ENCODE data around the gene SAMD1.
A peak's percentile ranks its signal among the peaks of the same experiment; 100 is the strongest.
"Not testable (repeated sequence)": the region's sequence is repeated elsewhere in the genome, so short reads cannot be mapped to it uniquely, and the experiment has no call there.

The SAMD1 gene

DNA sequence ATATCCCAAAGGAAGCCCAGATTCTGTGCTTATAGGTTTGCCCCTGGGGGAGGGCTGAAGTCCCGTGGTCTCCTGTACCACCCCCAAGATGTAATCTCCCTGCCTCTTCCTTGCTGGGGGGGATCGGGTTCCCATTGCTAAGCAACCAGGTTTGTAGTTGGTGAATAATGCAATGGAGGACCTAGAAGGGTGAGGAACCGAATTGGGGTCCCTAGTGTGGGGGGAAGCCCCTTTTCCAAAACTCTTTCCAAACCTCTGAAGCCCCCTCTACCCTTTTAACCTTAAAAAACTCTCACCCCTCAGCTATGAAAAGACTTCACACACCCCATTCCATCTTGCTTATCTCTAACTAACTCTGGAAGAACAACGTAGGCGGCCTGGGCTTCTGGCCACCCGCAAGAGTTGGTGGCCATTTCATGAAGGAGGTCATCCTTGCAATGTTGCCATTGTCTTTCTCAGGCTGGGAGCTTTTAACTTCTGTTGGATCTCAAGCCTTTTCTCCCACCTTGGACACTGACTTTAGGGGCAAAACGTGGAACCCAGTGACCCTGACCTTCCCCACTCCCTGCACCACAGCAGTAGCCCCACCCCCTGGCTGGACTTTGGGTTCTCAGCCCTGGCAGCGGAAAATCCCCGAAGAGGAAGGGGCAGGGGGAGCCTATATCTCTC is 29.3 kb downstream of the SAMD1 start:
- no peak for DNase-seq (ENCODE audit: low read depth, low spot score)

DNA sequence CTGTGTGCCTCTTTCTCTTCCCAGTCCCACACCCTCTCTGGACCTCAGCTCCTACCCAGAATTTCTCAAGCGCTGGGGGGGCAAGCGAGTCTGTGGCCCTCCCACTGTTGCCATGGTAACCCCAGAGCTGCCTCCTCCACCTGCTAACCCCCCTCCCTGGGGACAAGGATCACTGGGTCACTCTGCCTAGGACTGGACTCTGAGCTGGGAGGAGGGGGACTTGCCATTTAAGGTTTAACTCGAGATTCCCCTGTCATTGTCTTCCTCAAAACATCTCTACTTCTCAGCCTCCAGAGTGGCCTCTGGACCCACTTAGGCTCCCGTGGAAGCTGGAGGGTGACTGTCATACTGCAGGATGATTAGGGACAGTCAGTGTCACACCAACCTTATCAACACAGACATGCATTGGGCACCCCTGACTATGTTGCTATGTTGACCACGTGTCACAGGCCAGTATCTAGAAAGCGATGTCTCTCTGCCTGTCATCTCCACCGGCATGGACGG is 30.8 kb downstream of the SAMD1 start:
- no peak for DNase-seq (ENCODE audit: low read depth, low spot score)

GRCh38 chr19:14059093-14059480 is 31.5 kb downstream of the SAMD1 start:
- DNase-seq (ENCODE audit: low read depth, low spot score) = no peak

DNA sequence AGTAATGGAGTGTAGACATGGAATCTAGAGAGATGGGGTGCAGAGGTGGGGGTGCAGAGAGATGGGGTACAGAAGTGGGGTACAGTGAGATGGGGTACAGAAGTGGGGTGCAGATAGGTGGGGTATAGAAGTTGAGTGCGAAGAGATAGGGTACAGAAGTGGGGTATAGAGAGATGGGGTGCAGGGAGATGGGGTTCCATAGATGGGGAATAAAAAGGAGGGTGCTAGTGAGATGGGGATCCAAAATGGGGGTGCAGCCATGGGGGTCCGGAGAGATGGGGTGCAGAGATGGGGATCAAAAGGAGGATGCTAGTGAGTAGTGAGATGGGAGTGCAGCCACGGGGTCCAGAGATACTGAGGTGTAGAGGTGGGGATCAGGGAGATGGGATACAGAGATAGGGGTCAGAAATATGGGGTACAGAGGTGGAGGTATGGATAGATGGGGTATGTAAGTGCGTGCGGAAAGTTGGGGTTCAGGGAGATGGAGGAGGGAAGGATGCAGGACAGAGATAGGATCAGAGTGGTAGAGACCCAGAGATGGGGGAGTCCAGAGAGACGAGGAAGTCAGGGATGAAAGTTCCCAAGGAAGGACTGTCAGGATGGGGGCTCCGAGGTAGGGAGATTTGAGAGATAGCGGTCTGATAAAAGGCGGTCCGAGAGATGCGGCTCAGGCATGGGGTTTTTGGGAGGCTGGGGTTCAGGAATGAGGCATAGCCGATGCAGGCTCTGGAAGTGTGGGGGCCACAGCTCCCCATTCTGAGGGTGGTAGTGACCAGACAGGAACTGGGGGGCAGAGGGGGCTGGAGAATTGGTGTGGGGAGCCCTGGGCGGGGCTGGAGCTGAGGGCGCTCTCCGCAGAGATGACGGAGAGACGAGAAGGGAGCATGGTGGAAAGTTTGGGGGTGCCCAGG is 32.1 kb downstream of the SAMD1 start:
- DNase-seq (ENCODE audit: low read depth, low spot score) = no peak

GRCh38 chr19:14056741-14057356 is 33.7 kb downstream of the SAMD1 start:
- DNase-seq (ENCODE audit: low read depth, low spot score) = no peak

GRCh38 chr19:14056069-14056666 is 34.4 kb downstream of the SAMD1 start:
- no peak for DNase-seq (ENCODE audit: low read depth, low spot score)

DNA sequence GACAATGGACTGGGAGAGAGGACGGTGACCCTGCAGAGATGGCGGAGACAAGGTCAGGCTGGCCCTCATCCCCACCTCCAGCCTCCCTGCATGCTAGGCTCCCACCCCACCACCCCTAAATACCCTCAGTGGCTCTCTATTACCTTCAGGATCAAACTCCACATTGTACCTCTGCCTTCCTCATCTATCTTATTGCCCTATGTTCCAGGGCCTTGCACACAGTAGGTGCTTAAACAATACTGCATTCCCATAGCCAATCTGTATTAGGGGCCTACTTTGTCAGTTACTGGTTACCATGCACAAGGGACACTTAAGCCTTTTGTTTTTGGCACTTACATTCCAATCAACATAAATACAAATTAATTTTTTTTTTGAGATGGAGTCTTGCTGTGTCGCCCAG is 35.2 kb downstream of the SAMD1 start:
- DNase-seq (ENCODE audit: low read depth, low spot score) = no peak

GRCh38 chr19:14054721-14055120 is 35.8 kb downstream of the SAMD1 start:
- DNase-seq (ENCODE audit: low read depth, low spot score) = no peak

DNA sequence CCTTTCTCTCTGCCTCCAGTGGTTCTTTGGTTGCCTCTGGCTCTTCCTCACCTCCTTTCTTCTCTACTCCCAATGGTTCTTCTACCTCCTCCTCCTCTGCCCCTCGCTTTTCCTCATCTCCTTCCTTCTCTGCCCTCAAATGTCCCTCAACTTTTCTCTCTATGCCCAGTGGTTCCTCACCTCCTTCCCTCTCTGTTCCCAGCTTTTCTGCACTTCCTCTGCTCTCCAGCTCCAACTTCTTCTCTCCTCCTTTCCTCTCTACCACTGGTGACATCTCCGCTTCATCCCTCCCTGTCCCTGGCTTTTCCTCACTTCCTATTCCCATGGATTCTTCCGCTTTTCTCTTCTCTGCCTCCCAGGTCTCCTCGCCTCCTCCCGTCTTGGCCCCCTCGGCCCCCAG is 36.5 kb downstream of the SAMD1 start:
- DNase-seq (ENCODE audit: low read depth, low spot score) = no peak

DNA sequence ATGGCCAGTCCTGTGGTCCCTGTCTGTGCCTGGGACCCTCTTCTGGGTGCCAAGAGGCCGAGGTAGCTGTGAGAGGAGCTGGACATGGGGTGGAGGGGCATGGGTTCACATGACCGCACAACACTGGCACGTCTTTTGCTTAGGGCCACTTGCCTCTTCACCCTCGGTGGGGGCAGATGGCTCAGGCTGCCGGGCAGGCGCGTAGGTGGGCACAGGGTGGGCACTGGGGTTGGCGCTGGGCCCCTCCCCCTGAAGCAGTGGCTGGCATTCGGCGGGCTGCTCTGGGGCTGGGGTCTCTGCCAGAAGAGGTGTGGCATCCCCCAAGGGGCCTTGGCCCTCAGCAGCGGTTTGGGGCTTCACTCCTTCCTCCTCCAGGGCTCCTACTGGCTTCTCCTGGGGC is 37.1 kb downstream of the SAMD1 start:
- no peak for DNase-seq (ENCODE audit: low read depth, low spot score)

DNA sequence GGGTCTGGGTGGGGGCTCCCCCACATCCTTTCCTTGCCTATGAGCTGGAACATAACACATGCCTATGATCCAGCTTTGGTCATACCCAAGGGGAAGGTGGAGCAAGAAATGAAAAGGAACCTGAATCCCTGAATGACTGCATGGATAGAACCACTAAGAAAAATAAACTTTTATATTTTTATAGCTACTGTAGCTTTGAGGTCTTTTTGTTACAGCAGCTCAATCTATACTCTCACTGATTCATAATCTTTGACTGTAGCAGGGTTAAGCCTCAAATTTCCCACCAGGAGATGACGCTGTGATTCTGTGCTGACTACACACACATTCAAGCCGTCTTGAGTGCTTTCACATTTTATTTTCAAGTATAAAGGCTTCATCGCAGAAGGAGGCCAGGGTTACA is 37.5 kb downstream of the SAMD1 start:
- DNase-seq (ENCODE audit: low read depth, low spot score) = no peak

GRCh38 chr19:14052470-14052869 is 38.1 kb downstream of the SAMD1 start:
- no peak for DNase-seq (ENCODE audit: low read depth, low spot score)

- DNase-seq (ENCODE audit: low read depth, low spot score) = no peak
These were observed 38.6 kb downstream of the SAMD1 start for GRCh38 chr19:14051980-14052379.

DNA sequence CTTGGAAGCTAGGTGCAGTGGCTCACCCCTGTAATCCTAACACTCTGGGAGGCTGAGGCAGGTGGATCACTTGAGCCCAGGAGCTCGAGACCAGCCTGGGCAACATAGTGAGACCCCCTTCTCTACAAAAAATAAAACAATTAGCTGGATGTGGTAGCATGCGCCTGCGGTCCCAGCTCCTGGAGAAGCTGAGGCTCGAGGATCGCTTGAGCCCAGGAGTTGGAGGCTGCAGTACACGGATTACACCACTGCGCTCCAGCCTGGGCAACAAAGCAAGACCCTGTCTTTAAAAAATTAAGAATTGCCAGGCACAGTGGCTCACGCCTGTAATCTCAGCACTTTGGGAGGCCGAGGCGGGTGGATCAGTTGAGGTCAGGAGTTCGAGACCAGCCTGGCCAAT is 39.6 kb downstream of the SAMD1 start:
- DNase-seq (ENCODE audit: low read depth, low spot score) = not testable (repeated sequence)

DNA sequence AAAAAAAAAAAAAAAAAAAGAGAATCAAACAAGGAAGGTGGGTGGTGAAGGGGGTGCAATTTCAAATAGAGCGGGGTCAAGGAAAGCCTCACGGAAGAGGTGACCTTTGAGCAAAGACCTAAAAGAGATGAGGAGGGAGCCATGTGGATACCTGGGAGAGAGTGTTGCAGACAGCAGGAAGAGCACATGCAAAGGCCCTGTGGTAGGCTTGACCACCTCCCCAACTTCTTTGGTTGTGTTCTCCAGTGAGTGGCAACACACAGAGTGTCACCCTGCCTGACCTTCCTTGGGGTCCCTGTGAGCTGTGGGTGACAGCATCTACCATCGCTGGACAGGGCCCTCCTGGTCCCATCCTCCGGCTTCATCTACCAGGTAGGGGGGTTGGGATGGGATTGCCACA is 40.0 kb downstream of the SAMD1 start:
- DNase-seq (ENCODE audit: low read depth, low spot score) = no peak

DNA sequence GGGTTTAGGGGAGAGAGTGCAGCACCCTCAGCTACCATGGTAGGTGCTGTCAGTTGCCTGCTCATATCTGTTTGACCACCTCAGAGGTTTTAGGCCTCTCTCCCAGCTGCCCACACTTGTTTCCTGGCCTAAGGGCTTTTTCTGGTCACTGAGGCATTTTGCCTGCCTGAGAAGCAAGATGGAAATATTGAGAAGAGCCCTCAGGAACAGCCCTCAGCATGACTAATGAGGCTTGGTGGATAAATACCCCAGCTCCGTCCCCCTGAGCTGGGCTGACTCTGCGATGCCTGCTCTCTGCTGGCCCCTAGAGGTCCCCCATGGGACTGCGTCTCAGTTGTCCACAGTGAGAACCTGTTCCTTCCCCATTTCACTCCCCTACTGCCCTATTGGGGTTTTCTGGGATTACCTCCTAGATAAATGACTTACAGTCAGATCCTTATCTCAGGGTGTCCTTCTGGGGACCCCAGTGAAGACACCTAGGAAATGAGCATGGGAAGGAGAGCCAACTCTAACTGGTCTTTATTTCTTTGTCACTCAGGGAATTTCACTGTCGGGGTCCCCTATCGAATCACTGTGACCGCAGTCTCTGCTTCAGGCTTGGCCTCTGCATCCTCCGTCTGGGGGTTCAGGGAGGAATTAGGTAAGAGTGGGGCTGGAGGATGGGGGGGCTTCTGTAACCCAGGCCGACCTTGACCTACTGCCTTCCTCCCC is 42.0 kb downstream of the SAMD1 start:
- DNase-seq (ENCODE audit: low read depth, low spot score) = no peak

DNA sequence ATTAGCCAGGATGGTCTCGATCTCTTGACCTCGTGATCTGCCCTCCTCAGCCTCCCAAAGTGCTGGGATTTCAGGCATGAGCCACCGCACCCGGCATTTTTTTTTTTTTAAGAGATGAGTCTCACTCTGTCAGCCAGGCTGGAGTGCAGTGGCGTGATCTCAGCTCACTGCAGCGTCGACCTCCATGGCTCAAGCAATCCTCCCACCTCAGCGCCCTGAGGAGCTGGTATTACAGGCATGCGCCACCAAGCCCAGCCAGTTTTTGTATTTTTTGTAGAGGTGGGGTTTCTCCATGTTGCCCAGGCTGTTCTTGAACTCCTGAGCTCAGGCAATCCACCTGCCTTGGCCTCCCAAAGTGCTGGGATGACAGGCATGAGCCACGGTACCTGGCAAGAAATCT is 42.7 kb downstream of the SAMD1 start:
- not testable (repeated sequence) for DNase-seq (ENCODE audit: low read depth, low spot score)

GRCh38 chr19:14042659-14043608 is 47.6 kb downstream of the SAMD1 start:
- peak; percentile 67 for DNase-seq (ENCODE audit: low read depth, low spot score)

- no peak for DNase-seq (ENCODE audit: low read depth, low spot score)
These were observed 51.4 kb downstream of the SAMD1 start for GRCh38 chr19:14039181-14039580.

Measured in iPS DF 19.7 (cell line).